Mammary epithelial cell (primary cell): Measurements from ENCODE around the gene MAPK14.

Experiments used
- EZH2 ChIP-seq: IDR thresholded peaks from 2 replicates; pipeline ENCODE4 v1.6.1; 2012; ENCODE audit warnings: low read length, inconsistent platforms, borderline replicate concordance
- TF ChIP-seq, protein P1 (sequence below), 2 donors: IDR thresholded peaks in 1 of 2; conservative IDR thresholded peaks in 1 of 2; 2 replicates each; pipeline ENCODE4 v1.5.1; 2011 to 2012; ENCODE audit warnings: inconsistent platforms in 2 of 2, low read length in 2 of 2, mild to moderate bottlenecking in 2 of 2, control low read depth in 1 of 2, low read depth in 1 of 2; ENCODE audit not compliant: insufficient read depth in 1 of 2; ENCODE audit errors: extremely low read depth in 1 of 2

DNA sequence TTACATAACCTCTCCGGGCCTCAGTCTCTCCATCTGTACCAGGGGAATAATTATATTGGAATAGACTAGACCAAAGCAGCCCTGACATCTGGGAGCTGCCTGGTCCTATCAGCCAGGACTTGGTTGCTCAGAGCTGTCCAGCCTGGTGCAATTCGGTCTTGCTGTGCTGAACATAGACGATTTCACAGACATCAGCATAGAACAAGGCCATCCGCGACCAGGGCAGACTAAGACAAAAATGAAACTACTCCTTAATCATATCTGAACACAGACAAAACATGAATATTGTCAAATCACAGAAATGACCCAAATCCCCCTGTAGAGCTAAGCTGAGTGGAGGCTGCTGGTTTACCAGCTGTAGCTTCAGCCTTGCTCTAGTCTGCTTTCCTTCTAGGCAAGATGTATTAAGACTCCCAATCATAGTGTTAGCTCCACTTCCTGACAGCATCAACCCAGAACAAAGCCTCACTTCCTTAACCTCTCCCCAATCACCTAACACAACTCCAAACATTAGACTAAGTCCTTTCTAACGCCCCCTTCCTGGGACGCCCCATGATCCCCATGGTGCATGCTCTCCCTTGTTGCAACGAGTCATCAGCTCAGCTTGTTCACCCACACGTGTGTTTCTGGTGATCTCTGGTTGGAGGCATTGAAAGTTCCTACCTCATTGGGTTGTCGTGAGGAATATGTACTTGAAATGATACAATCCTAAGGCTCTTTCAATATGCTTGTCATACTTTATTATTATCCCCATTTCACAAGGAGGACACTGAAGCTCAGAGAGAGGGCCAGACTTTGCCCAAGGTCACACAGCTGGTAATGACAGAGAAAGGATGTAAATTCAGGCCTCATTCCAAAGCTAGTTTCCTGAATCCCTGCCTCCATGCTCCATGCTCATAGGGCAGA is 99.2 kb downstream of the MAPK14 start:
- TF ChIP-seq, protein P1, sequence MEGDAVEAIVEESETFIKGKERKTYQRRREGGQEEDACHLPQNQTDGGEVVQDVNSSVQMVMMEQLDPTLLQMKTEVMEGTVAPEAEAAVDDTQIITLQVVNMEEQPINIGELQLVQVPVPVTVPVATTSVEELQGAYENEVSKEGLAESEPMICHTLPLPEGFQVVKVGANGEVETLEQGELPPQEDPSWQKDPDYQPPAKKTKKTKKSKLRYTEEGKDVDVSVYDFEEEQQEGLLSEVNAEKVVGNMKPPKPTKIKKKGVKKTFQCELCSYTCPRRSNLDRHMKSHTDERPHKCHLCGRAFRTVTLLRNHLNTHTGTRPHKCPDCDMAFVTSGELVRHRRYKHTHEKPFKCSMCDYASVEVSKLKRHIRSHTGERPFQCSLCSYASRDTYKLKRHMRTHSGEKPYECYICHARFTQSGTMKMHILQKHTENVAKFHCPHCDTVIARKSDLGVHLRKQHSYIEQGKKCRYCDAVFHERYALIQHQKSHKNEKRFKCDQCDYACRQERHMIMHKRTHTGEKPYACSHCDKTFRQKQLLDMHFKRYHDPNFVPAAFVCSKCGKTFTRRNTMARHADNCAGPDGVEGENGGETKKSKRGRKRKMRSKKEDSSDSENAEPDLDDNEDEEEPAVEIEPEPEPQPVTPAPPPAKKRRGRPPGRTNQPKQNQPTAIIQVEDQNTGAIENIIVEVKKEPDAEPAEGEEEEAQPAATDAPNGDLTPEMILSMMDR (conservative IDR thresholded peaks at IDR 0.05 in 1 of 2, IDR thresholded peaks at IDR 0.05 in 1 of 2; ENCODE audit: extremely low read depth in 1 of 2, insufficient read depth in 1 of 2, low read depth in 1 of 2, low read length in 2 of 2): no peak
- no peak for TF ChIP-seq EZH2
